ENCODE measurements around the gene PIP5KL1.
A peak's percentile ranks its signal among the peaks of the same experiment; 100 is the strongest.

Gene PIP5KL1

DNA sequence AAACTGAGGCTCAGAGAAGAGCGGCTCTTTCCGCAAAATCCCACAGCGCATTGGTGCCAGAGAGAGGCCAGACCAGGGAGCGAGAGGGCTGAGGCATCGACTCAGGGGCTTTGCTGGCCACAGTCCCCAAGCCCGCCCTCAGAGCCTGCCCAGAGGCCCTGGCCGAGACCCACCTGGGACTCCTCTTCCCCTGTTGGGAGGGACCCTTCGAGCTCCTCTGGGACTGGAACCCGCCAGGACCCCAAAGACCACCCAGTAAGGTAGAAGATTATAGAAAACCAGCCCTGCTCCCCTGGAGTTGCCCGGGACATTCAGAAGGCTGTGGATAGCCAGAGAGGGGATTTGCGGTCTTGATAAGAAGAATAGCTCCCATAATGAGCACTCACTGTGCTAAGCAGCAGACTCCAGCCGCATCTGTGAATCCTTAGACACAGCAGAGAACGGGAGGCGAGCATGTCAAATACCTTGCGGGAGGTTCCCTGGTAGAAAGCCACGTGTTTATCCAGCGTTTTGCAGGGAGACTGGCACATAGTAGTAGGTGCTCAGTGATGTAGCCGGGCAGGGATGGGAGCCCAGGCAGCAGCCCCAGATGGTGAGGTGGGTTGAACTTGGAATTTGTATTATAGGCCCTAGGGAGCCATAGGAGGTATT is 52.5 kb downstream of the PIP5KL1 start:
- DNase-seq (ENCODE audit: extremely low read depth, low read depth): no peak
- H3K4me3 ChIP-seq (replicated peaks; ENCODE audit: low read depth, low read length): peak overlapping the region; percentile 46
- TF ChIP-seq, protein P1, sequence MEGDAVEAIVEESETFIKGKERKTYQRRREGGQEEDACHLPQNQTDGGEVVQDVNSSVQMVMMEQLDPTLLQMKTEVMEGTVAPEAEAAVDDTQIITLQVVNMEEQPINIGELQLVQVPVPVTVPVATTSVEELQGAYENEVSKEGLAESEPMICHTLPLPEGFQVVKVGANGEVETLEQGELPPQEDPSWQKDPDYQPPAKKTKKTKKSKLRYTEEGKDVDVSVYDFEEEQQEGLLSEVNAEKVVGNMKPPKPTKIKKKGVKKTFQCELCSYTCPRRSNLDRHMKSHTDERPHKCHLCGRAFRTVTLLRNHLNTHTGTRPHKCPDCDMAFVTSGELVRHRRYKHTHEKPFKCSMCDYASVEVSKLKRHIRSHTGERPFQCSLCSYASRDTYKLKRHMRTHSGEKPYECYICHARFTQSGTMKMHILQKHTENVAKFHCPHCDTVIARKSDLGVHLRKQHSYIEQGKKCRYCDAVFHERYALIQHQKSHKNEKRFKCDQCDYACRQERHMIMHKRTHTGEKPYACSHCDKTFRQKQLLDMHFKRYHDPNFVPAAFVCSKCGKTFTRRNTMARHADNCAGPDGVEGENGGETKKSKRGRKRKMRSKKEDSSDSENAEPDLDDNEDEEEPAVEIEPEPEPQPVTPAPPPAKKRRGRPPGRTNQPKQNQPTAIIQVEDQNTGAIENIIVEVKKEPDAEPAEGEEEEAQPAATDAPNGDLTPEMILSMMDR (IDR thresholded peaks at IDR 0.05; ENCODE audit: low read depth, low read length, missing control alignments): no peak

DNA sequence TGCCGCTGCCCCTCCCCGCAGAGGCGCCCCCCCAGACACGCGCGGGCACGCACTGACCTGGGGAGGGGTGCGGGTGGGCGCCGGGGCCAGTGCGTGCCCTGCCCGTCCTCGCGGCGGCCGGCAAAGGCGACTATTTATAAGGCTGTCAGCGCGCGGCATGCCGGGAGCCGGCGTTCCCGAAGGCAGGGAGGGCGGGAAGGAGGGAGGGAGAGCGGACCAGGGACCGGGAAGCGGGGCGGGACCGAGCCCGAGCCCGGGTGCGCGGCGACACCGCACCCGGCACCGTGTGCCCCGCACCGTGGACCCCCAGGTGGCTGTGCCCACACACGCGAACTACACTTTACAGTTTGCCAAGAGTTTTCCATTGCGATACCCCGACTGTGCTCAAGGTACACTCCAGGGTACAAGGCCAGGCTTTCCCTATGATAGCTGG is 53.0 kb downstream of the PIP5KL1 start, which contains the start of gene AK1:
Gene AK1, minus strand, starts transcription at position 110 of the 433 bp plus-strand sequence. CDS start 3,058 bp downstream, outside the sequence.
- no peak for DNase-seq (ENCODE audit: extremely low read depth, low read depth)
- peak within 1 kb of the TSS; percentile 46 for H3K4me3 ChIP-seq (replicated peaks; ENCODE audit: low read depth, low read length)
- TF ChIP-seq, protein P1 (IDR thresholded peaks at IDR 0.05; ENCODE audit: low read depth, low read length, missing control alignments): no peak

DNA sequence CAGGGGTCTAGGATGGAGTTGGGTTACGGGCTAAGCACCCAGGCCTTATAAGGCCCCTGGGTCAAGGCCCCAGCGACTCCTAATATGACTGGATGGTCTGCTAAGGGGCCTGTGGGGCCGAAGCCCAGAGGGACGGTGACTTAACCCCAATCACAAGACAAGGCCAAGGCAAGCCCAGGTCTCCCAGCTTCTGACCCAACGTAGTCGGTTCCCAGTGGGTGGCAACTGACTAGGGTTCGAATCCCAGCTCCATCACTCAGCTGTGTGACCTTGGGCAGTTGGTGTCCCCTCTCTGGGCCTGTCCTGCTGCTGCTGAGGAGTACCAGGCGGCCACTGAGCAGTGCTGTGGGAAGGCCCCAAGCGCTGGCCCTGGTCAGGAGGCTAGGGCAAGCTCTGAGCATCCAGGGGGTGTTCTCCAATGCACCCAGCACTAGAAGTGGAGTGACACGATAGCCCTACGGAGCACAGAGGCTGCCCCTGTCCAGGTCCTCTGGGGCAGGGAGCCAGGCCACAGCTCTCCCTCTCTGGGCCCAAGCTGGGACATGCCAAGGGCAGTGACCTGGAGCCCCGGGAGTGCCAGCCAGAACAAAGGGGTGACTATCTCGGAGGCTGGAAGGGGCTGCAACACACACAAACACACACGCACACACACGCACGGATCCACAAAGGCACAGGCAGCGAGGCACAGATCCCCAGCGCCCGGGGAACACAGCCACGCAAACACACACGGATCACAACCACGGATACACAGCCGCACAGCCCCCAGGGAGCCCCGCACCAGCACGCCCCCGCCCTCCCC is 53.6 kb downstream of the PIP5KL1 start:
- no peak for DNase-seq (ENCODE audit: extremely low read depth, low read depth)
- TF ChIP-seq, protein P1 (IDR thresholded peaks at IDR 0.05; ENCODE audit: low read depth, low read length, missing control alignments): no peak
- H3K4me3 ChIP-seq (replicated peaks; ENCODE audit: low read depth, low read length): peak overlapping the region; percentile 46

DNA sequence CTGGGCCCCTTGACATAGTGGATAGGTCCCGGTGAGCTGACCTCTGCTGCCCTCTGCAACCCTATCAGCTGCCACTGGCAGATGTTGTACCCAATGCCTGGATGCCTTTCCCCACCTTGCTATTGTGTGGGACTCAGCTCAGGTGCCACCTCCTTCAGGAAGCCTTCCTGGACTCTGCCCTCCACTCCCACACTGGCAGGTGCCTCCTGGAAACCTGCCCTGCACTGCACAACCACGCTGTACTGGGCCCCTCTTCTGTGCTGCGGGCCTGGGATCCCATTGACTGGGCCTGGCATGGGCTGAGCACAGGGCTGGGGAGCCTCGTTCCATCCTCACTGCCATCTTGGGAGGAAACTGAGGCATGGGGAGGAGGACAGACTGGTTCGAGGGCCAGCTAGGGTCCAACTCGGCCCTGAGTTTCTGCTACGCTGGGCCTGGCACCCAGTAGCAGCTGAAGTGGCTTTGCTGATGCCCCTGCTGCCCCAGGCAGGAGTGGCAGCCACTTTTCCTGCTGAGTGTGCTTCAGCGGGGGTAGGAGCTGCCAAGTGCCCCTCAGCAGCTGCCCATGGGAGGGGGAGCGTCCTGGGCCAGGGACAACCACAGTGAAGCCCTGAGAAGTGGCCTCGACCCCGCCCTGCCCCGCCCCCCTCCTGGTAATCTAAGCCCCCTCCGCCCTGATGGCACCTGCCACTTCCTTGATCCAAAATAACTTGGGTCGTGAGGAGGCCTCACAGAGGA is 54.4 kb downstream of the PIP5KL1 start:
- no peak for DNase-seq (ENCODE audit: extremely low read depth, low read depth)
- H3K4me3 ChIP-seq (replicated peaks; ENCODE audit: low read depth, low read length): no peak overlapping the region
- TF ChIP-seq, protein P1 (IDR thresholded peaks at IDR 0.05; ENCODE audit: low read depth, low read length, missing control alignments): no peak

DNA sequence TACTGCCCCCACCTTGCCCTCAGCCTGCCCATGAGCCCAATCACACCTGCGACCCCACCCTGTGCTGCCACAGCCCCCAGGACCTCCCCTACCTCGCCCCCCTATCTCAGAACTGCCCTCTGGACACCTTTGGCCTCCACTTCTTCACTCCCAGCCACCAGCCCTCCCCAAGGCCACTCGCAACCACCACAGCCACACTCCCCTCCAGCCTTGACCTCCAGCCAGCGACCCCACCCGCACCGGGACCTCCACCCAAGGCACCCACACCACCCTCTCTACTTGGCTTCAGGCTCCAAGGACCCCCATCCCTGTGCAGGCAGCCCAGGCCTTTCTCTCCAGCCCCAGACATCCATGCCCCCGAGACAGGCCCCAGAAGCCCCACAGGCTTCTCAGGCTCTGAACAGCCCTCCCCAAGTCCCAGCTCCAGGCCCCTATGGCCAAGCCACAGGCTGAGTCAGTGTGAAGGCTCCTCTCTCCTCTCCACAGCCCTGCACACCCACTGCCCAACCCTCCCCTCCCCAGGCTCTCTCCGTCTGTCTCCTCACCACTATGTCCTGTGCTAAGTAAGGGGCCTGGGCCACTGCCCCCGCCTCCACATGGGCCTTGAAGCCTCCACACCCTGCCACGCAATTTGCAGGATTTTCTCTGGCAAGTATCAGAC is 55.1 kb downstream of the PIP5KL1 start:
- DNase-seq (ENCODE audit: extremely low read depth, low read depth): no peak
- TF ChIP-seq, protein P1 (IDR thresholded peaks at IDR 0.05; ENCODE audit: low read depth, low read length, missing control alignments): no peak
- no peak overlapping the region for H3K4me3 ChIP-seq (replicated peaks; ENCODE audit: low read depth, low read length)

Data from HFF-Myc (cell line).